Neural cell (in vitro differentiated cells): ENCODE results near the gene PLEKHN1. TPM values are rescaled to one million over a fixed set of nuclear protein-coding genes. Genes with fewer than 3 reads are reported as not detected.
A peak's percentile ranks its signal among the peaks of the same experiment; 100 is the strongest.

ENCODE experiments used
- H2AFZ ChIP-seq: fragments of 200-600, 300-800 bp; sonication (generic), shearing (Covaris generic); 2 replicates; pipeline ENCODE4 v1.6.0; 2014; ENCODE audit warnings: low read depth, mild to moderate bottlenecking, antibody characterized with exemption, low read length, moderate library complexity
- H3F3A ChIP-seq: fragments of 200-600 bp; shearing (Covaris generic); 2 replicates; pipeline ENCODE4 v1.6.1; 2016; ENCODE audit warnings: mild to moderate bottlenecking, moderate library complexity, mixed read lengths, antibody characterized with exemption, low read length; ENCODE audit not compliant: insufficient read depth, poor library complexity, severe bottlenecking
- H3K27ac ChIP-seq: fragments of 200-600, 300-800 bp; sonication (generic), shearing (Covaris generic); 2 replicates; pipeline ENCODE4 v1.5.1; 2014; ENCODE audit warnings: mild to moderate bottlenecking, low read length, moderate library complexity
- H3K27me3 ChIP-seq: fragments of 300-800, 200-600 bp; sonication (generic), shearing (Covaris generic); 2 replicates; pipeline ENCODE4 v1.6.0; 2014; ENCODE audit warnings: mild to moderate bottlenecking, low read depth, low read length, moderate library complexity; ENCODE audit not compliant: insufficient read depth
- H3K36me3 ChIP-seq: fragments of 300-800, 200-600 bp; sonication (generic), shearing (Covaris generic); 2 replicates; pipeline ENCODE4 v1.5.1; 2014; ENCODE audit warnings: mild to moderate bottlenecking, antibody characterized with exemption, low read length, moderate library complexity; ENCODE audit not compliant: insufficient read depth
- H3K4me2 ChIP-seq: fragments of 300-800, 200-600 bp; sonication (generic), shearing (Covaris generic); 2 replicates; pipeline ENCODE4 v1.6.0; 2014; ENCODE audit warnings: mild to moderate bottlenecking, low read length
- H3K4me3 ChIP-seq: fragments of 300-800, 200-600 bp; sonication (generic), shearing (Covaris generic); 2 replicates; pipeline ENCODE4 v1.5.1; 2014; ENCODE audit warnings: mild to moderate bottlenecking, low read length, moderate library complexity
- H3K79me2 ChIP-seq: fragments of 200-600 bp; shearing (Covaris generic); replicated peaks from 2 replicates; pipeline ENCODE4 v1.6.0; 2014; ENCODE audit warnings: mild to moderate bottlenecking, low read length, moderate library complexity; ENCODE audit not compliant: insufficient read depth
- H3K9ac ChIP-seq: fragments of 300-800, 200-600 bp; sonication (generic), shearing (Covaris generic); 2 replicates; pipeline ENCODE4 v1.6.1; 2016; ENCODE audit warnings: mild to moderate bottlenecking, low read length, mixed read lengths
- H3K9me2 ChIP-seq: fragments of 200-600 bp; shearing (Covaris generic); 2 replicates; pipeline ENCODE4 v1.6.1; 2016; ENCODE audit warnings: mild to moderate bottlenecking, low read length, mixed read lengths; ENCODE audit not compliant: insufficient read depth
- H3K9me3 ChIP-seq: fragments of 200-600, 300-800 bp; sonication (generic), shearing (Covaris generic); 2 replicates; pipeline ENCODE4 v1.6.1; 2016; ENCODE audit warnings: mild to moderate bottlenecking, mixed run types, low read length, moderate library complexity, mixed read lengths
- H4K20me1 ChIP-seq: fragments of 200-600 bp; shearing (Covaris generic); 2 replicates; pipeline ENCODE4 v1.6.1; 2016; ENCODE audit warnings: mild to moderate bottlenecking, mixed run types; ENCODE audit not compliant: insufficient read depth
- CTCF ChIP-seq: fragments of 450-650 bp; IDR thresholded peaks from 2 replicates; pipeline ENCODE4 v1.5.1; 2014; ENCODE audit warnings: antibody characterized with exemption, mild to moderate bottlenecking, moderate library complexity; ENCODE audit not compliant: poor library complexity, severe bottlenecking
- EP300 ChIP-seq: fragments of 450-650 bp; conservative IDR thresholded peaks from 2 replicates; pipeline ENCODE4 v1.6.1; 2014; ENCODE audit warnings: antibody characterized with exemption, mild to moderate bottlenecking, moderate library complexity; ENCODE audit not compliant: poor library complexity, severe bottlenecking
- EZH2 ChIP-seq: fragments of 200-600, 300-800 bp; shearing (Covaris generic), sonication (generic); IDR thresholded peaks from 2 replicates; pipeline ENCODE4 v1.6.1; 2014; ENCODE audit warnings: antibody characterized with exemption, low read length, borderline replicate concordance, mild to moderate bottlenecking; ENCODE audit not compliant: insufficient read depth, poor library complexity, severe bottlenecking
- MXI1 ChIP-seq: fragments of 450-650 bp; conservative IDR thresholded peaks from 2 replicates; pipeline ENCODE4 v1.6.1; 2014; ENCODE audit warnings: antibody characterized with exemption, mild to moderate bottlenecking; ENCODE audit not compliant: poor library complexity, severe bottlenecking
- POLR2AphosphoS5 ChIP-seq: IDR thresholded peaks from 2 replicates; pipeline ENCODE4 v1.6.1; 2012
- RAD21 ChIP-seq: fragments of 450-650 bp; conservative IDR thresholded peaks from 2 replicates; pipeline ENCODE4 v1.6.1; 2014; ENCODE audit warnings: antibody characterized with exemption, mild to moderate bottlenecking, moderate library complexity
- REST ChIP-seq: IDR thresholded peaks from 2 replicates; pipeline ENCODE4 v1.6.1; 2012; ENCODE audit warnings: borderline replicate concordance
- SMC3 ChIP-seq: fragments of 450-650 bp; conservative IDR thresholded peaks from 2 replicates; pipeline ENCODE4 v1.6.1; 2014; ENCODE audit warnings: antibody characterized with exemption, mild to moderate bottlenecking, moderate library complexity; ENCODE audit not compliant: poor library complexity
- TAF1 ChIP-seq: IDR thresholded peaks from 2 replicates; pipeline ENCODE4 v1.6.1; 2012; ENCODE audit warnings: low read depth
- polyA plus RNA-seq: library from polyadenylated mRNA; depleted of rRNA; stranded (reverse); fragments of >200 nt; gene quantifications from 2 replicates; pipeline ENCODE4 v1.2.3, GENCODE V29; 2014

The PLEKHN1 gene
- polyA plus RNA-seq, 1 donor from 2014 or later = 1.1 TPM

GRCh38 chr1:965526-966134, 652 bp upstream of the PLEKHN1 start:
- Histone ChIP-seq H3K79me2 (no peaks in the 10 kb centered on the region), H3K4me2 (no peak overlapping the region), H3F3A (no peaks in the 10 kb centered on the region), H3K27ac (no peak overlapping the region), H3K36me3 (no peaks in the 10 kb centered on the region), H4K20me1 (no peaks in the 10 kb centered on the region), H3K9ac (no peak overlapping the region), H3K27me3 (peaks cover 53% of the 10 kb centered on the region), H2AFZ (no peak overlapping the region), H3K4me3 (no peak overlapping the region), H3K9me3 (no peaks in the 10 kb centered on the region), H3K9me2 (no peaks in the 10 kb centered on the region)
- TF ChIP-seq TAF1 (no peak), POLR2AphosphoS5 (no peak), RAD21 (no peak), EP300 (no peak), EZH2 (no peak), REST (no peak), CTCF (no peak), SMC3 (no peak), MXI1 (no peak)

GRCh38 chr1:966704-967300, 520 bp downstream of the PLEKHN1 start:
- no peak overlapping the region for H3K9ac ChIP-seq
- no peaks in the 10 kb centered on the region for H3K9me2 ChIP-seq
- H3K4me2 ChIP-seq = no peak overlapping the region
- no peaks in the 10 kb centered on the region for H3K79me2 ChIP-seq
- H3F3A ChIP-seq = no peaks in the 10 kb centered on the region
- H3K27me3 ChIP-seq = peaks cover 65% of the 10 kb centered on the region
- H3K36me3 ChIP-seq = no peaks in the 10 kb centered on the region
- TF ChIP-seq RAD21 (no peak), TAF1 (no peak), POLR2AphosphoS5 (no peak)
- no peaks in the 10 kb centered on the region for H3K9me3 ChIP-seq
- no peaks in the 10 kb centered on the region for H4K20me1 ChIP-seq
- H2AFZ ChIP-seq = no peak overlapping the region
- H3K4me3 ChIP-seq = peak overlapping the region; percentile 55
- no peak overlapping the region for H3K27ac ChIP-seq
